SU-DHL-6 (cell line): ENCODE data around the gene PDZD2.

Experiments
- CTCF ChIP-seq: fragments of 200-600 bp; sonication (generic); IDR thresholded peaks from one replicate; pipeline ENCODE4 v1.5.1; 2017; ENCODE audit warnings: antibody characterized with exemption, mild to moderate bottlenecking, low read length, moderate library complexity; ENCODE audit not compliant: insufficient read depth, poor library complexity, severe bottlenecking
- EZH2phosphoT487 ChIP-seq: fragments of 200-600 bp; sonication (generic), shearing (Covaris generic); conservative IDR thresholded peaks from 2 replicates; pipeline ENCODE4 v1.6.1; 2018; ENCODE audit warnings: mild to moderate bottlenecking, antibody characterized with exemption, low read length, moderate library complexity, mixed read lengths

- TF ChIP-seq CTCF (no peak), EZH2phosphoT487 (no peak)
Measured at GRCh38 chr5:32088214-32088613, 449.3 kb downstream of the PDZD2 start.
